ENCODE measurements around the gene BANF2. TPM values are rescaled to one million over a fixed set of nuclear protein-coding genes. Genes with fewer than 3 reads are reported as not detected.
A peak's percentile ranks its signal among the peaks of the same experiment; 100 is the strongest.

The BANF2 gene
- total and polyA plus RNA-seq, 2 of the 13 experiments (the other 11 are each of a cell fraction or from before 2014, with no cell fraction given), result 0.35 TPM; not detected in 1

GRCh38 chr20:17721802-17722486 lies 22.2 kb downstream of the BANF2 start (continued):
- TF ChIP-seq ZNF333 (CRISPR knock-in tag; IDR thresholded peaks at IDR 0.05; ENCODE audit: borderline replicate concordance), result no peak
- peak; percentile 99 for TF ChIP-seq RXRA (CRISPR knock-in tag; IDR thresholded peaks at IDR 0.05)
- TF ChIP-seq PHF5A (CRISPR knock-in tag; IDR thresholded peaks at IDR 0.05; ENCODE audit: low read depth, unreplicated experiment), result peak; percentile 70
- TF ChIP-seq E2F5 (CRISPR knock-in tag; conservative IDR thresholded peaks at IDR 0.05), result peak; percentile 54; the same call in 1 of the 2 replicates
- peak; percentile 84 for TF ChIP-seq ZNF749 (CRISPR knock-in tag; IDR thresholded peaks at IDR 0.05; ENCODE audit: borderline replicate concordance)
- TF ChIP-seq CREBL2 (CRISPR knock-in tag; IDR thresholded peaks at IDR 0.05; ENCODE audit: borderline replicate concordance), result no peak
- no peak for TF ChIP-seq FUBP1 (CRISPR knock-in tag; IDR thresholded peaks at IDR 0.05; ENCODE audit: borderline replicate concordance)
- TF ChIP-seq THAP8 (CRISPR knock-in tag; IDR thresholded peaks at IDR 0.05; ENCODE audit: borderline replicate concordance), result no peak
- no peak for TF ChIP-seq ZNF879 (CRISPR knock-in tag; IDR thresholded peaks at IDR 0.05)
- TF ChIP-seq KDM5A (IDR thresholded peaks at IDR 0.05; ENCODE audit: borderline replicate concordance, low read length), result no peak
- peak; percentile 97 for TF ChIP-seq ETV6 (CRISPR knock-in tag; conservative IDR thresholded peaks at IDR 0.05)
- 0 out of 2 replicates have a peak, but pooled peaks have one; percentile 19 for TF ChIP-seq ZNF546 (CRISPR knock-in tag; conservative IDR thresholded peaks at IDR 0.05)
- TF ChIP-seq ZNF235 (CRISPR knock-in tag; IDR thresholded peaks at IDR 0.05; ENCODE audit: borderline replicate concordance), result peak; percentile 95; the same call in 1 of the 2 replicates
- no peak for TF ChIP-seq ZNF44 (CRISPR knock-in tag; IDR thresholded peaks at IDR 0.05)
- no peak for TF ChIP-seq THYN1 (CRISPR knock-in tag; IDR thresholded peaks at IDR 0.05; ENCODE audit: borderline replicate concordance, low read depth)
- no peak; the same call in 1 of the 2 replicates for TF ChIP-seq AFF4 (CRISPR knock-in tag; IDR thresholded peaks at IDR 0.05)
- no peak for TF ChIP-seq ZNF776 (CRISPR knock-in tag; IDR thresholded peaks at IDR 0.05)
- peak; percentile 64 for TF ChIP-seq HOMEZ (CRISPR knock-in tag; IDR thresholded peaks at IDR 0.05; ENCODE audit: low read depth)
- peak; percentile 66 for TF ChIP-seq PHF8 (CRISPR knock-in tag; IDR thresholded peaks at IDR 0.05)

Measured in HepG2 (cell line).